GM19193 (cell line): Measurements from ENCODE around the gene FAM136A.
A peak's percentile ranks its signal among the peaks of the same experiment; 100 is the strongest.

Experiments
- POLR2A ChIP-seq: IDR thresholded peaks from 4 replicates; pipeline ENCODE4 v1.6.1; 2011; ENCODE audit not compliant: insufficient read depth, insufficient read length; ENCODE audit errors: extremely low read depth

FAM136A gene

GRCh38 chr2:70301344-70302194 lies at the start of gene FAM136A:
TSS of gene FAM136A (minus strand) at chr2:70302067. CDS start at chr2:70302011, 56 bp downstream.
- TF ChIP-seq POLR2A, result peak; percentile 83

GRCh38 chr2:70349921-70350685 lies 48.2 kb upstream of the FAM136A start:
- no peak for TF ChIP-seq POLR2A

- TF ChIP-seq POLR2A, result no peak
Measured at GRCh38 chr2:70347831-70348230, 46.0 kb upstream of the FAM136A start.

GRCh38 chr2:70344195-70344594 lies 42.3 kb upstream of the FAM136A start:
- TF ChIP-seq POLR2A, result no peak

- TF ChIP-seq POLR2A, result no peak
Measured at GRCh38 chr2:70341477-70341765, 39.6 kb upstream of the FAM136A start.

- TF ChIP-seq POLR2A, result no peak
Measured at GRCh38 chr2:70340761-70341476, 39.1 kb upstream of the FAM136A start.

- no peak for TF ChIP-seq POLR2A
Measured at GRCh38 chr2:70340075-70340474, 38.2 kb upstream of the FAM136A start.

GRCh38 chr2:70336552-70336951 lies 34.7 kb upstream of the FAM136A start:
- no peak for TF ChIP-seq POLR2A

GRCh38 chr2:70331012-70331411 lies 29.1 kb upstream of the FAM136A start:
- TF ChIP-seq POLR2A, result no peak

GRCh38 chr2:70330476-70330875 lies 28.6 kb upstream of the FAM136A start:
- no peak for TF ChIP-seq POLR2A

- no peak for TF ChIP-seq POLR2A
Measured at GRCh38 chr2:70328921-70329561, 27.2 kb upstream of the FAM136A start.

GRCh38 chr2:70325875-70326274 lies 24.0 kb upstream of the FAM136A start:
- TF ChIP-seq POLR2A, result no peak

GRCh38 chr2:70322518-70322917 lies 20.7 kb upstream of the FAM136A start:
- no peak for TF ChIP-seq POLR2A

GRCh38 chr2:70321370-70321769 lies 19.5 kb upstream of the FAM136A start:
- no peak for TF ChIP-seq POLR2A

- no peak for TF ChIP-seq POLR2A
Measured at GRCh38 chr2:70314640-70315039, 12.8 kb upstream of the FAM136A start.

- TF ChIP-seq POLR2A, result no peak
Measured at GRCh38 chr2:70312560-70312959, 10.7 kb upstream of the FAM136A start.

GRCh38 chr2:70310899-70311298 lies 9.0 kb upstream of the FAM136A start:
- no peak for TF ChIP-seq POLR2A
